ENCODE data around the gene PPM1L.

- TF ChIP-seq, protein P1, sequence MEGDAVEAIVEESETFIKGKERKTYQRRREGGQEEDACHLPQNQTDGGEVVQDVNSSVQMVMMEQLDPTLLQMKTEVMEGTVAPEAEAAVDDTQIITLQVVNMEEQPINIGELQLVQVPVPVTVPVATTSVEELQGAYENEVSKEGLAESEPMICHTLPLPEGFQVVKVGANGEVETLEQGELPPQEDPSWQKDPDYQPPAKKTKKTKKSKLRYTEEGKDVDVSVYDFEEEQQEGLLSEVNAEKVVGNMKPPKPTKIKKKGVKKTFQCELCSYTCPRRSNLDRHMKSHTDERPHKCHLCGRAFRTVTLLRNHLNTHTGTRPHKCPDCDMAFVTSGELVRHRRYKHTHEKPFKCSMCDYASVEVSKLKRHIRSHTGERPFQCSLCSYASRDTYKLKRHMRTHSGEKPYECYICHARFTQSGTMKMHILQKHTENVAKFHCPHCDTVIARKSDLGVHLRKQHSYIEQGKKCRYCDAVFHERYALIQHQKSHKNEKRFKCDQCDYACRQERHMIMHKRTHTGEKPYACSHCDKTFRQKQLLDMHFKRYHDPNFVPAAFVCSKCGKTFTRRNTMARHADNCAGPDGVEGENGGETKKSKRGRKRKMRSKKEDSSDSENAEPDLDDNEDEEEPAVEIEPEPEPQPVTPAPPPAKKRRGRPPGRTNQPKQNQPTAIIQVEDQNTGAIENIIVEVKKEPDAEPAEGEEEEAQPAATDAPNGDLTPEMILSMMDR (IDR thresholded peaks at IDR 0.05): no peak
- TF ChIP-seq POLR2A (IDR thresholded peaks at IDR 0.05): no peak
Observed at GRCh38 chr3:161081633-161082032, 325.6 kb downstream of the PPM1L start.
